Measurements from ENCODE around the gene PARP3. TPM values are rescaled to one million over a fixed set of nuclear protein-coding genes. Genes with fewer than 3 reads are reported as not detected.

Gene PARP3
- total RNA-seq, 2 donors from 2014 or later, result 22.0 to 45.9 TPM

DNA sequence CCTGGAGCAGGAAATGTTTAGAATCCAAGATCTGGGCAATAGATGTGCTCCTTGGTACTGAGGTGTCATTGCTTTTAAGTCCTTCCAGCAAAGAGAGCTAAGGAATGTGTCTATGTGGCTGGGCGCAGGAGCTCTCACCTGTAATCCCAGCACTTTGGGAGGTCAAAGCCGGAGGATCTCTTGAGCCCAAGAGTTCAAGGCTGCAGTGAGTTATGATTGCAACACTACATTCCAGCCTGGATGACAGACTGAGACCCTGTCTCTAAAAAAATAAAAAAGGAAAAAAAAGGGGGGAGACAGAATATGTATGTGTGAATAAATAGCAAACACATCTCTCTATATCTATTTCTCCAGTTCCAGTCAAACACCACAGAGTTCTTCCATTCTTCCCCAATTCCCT, 8.7 kb downstream of the PARP3 start:
- no peak overlapping the region for H3K27ac ChIP-seq
- no peaks in the 10 kb centered on the region for H3K9me3 ChIP-seq
- DNase-seq (ENCODE audit: low spot score), result no peak
- no peaks in the 10 kb centered on the region for H3K27me3 ChIP-seq (replicated peaks; ENCODE audit: insufficient read depth)
- H3K36me3 ChIP-seq, result no peaks in the 10 kb centered on the region
- WGBS, result 90% methylated on average over 2 of the region's 2 CpGs
- TF ChIP-seq POLR2AphosphoS5 (IDR thresholded peaks at IDR 0.05), result no peak
- TF ChIP-seq, protein P1, sequence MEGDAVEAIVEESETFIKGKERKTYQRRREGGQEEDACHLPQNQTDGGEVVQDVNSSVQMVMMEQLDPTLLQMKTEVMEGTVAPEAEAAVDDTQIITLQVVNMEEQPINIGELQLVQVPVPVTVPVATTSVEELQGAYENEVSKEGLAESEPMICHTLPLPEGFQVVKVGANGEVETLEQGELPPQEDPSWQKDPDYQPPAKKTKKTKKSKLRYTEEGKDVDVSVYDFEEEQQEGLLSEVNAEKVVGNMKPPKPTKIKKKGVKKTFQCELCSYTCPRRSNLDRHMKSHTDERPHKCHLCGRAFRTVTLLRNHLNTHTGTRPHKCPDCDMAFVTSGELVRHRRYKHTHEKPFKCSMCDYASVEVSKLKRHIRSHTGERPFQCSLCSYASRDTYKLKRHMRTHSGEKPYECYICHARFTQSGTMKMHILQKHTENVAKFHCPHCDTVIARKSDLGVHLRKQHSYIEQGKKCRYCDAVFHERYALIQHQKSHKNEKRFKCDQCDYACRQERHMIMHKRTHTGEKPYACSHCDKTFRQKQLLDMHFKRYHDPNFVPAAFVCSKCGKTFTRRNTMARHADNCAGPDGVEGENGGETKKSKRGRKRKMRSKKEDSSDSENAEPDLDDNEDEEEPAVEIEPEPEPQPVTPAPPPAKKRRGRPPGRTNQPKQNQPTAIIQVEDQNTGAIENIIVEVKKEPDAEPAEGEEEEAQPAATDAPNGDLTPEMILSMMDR (IDR thresholded peaks at IDR 0.05), result no peak
- no peak for TF ChIP-seq POLR2A (IDR thresholded peaks at IDR 0.05)
- intact Hi-C loops (cut with DNase I), result no loop called here
- peaks cover under 1% of the 10 kb centered on the region for H3K4me1 ChIP-seq (replicated peaks)
- no peak overlapping the region for H3K4me3 ChIP-seq

DNA sequence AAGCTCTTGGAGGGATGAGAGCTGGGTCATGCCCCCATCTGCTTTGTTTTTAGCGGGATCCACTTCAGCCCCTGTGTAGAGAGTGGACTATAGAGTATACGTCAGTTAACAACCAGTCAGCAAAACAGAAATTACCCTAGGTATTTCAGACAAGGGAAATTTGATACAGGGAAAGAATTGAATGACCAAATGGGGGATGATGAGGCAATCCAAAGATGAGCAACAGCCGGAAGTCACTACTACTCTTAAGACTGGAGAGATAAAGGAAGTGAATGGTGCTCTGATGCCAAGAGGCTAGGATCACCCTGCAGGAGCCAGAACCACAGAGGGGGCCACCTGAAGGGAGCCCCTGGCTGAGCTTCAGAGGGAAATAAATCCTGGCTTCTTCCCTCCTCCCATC, 11.3 kb downstream of the PARP3 start:
- Histone ChIP-seq H3K36me3 (no peaks in the 10 kb centered on the region), H3K4me3 (no peak overlapping the region), H3K27ac (no peak overlapping the region), H3K27me3 (replicated peaks; ENCODE audit: insufficient read depth) (no peaks in the 10 kb centered on the region), H3K9me3 (no peaks in the 10 kb centered on the region), H3K4me1 (replicated peaks) (peaks cover 8% of the 10 kb centered on the region)
- TF ChIP-seq, protein P1 (IDR thresholded peaks at IDR 0.05), result no peak
- no peak for TF ChIP-seq POLR2AphosphoS5 (IDR thresholded peaks at IDR 0.05)
- no peak for TF ChIP-seq POLR2A (IDR thresholded peaks at IDR 0.05)
- 67% methylated on average over 3 of the region's 3 CpGs for WGBS
- intact Hi-C loops (cut with DNase I), result no loop called here
- DNase-seq (ENCODE audit: low spot score), result no peak

DNA sequence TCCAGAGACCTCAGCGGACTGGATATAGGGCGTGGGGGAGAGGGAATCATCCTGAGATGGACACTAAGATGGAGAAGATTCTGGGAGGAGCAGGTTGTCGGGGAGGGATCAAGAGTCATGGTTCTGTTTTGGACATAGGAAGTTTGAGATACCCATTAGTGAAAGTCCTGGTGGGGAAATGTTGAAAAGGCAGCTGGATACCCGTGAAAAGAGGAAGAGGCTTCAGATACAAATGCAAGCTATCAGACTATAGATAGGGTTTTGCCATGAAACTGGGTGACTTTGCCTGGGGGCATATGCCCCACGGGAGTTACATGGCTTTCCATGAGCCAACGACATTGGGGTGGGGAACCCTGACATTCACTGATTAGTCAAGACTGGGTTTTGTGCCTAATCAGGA, 11.9 kb downstream of the PARP3 start:
- H3K4me3 ChIP-seq, result no peak overlapping the region
- H3K27ac ChIP-seq, result no peak overlapping the region
- H3K27me3 ChIP-seq (replicated peaks; ENCODE audit: insufficient read depth), result no peaks in the 10 kb centered on the region
- H3K9me3 ChIP-seq, result no peaks in the 10 kb centered on the region
- H3K4me1 ChIP-seq (replicated peaks), result peaks cover 8% of the 10 kb centered on the region
- DNase-seq (ENCODE audit: low spot score), result no peak
- H3K36me3 ChIP-seq, result no peaks in the 10 kb centered on the region
- 83% methylated on average over 6 of the region's 6 CpGs for WGBS
- intact Hi-C loops (cut with DNase I), result no loop called here
- no peak for TF ChIP-seq POLR2A (IDR thresholded peaks at IDR 0.05)
- TF ChIP-seq, protein P1 (IDR thresholded peaks at IDR 0.05), result no peak
- no peak for TF ChIP-seq POLR2AphosphoS5 (IDR thresholded peaks at IDR 0.05)

DNA sequence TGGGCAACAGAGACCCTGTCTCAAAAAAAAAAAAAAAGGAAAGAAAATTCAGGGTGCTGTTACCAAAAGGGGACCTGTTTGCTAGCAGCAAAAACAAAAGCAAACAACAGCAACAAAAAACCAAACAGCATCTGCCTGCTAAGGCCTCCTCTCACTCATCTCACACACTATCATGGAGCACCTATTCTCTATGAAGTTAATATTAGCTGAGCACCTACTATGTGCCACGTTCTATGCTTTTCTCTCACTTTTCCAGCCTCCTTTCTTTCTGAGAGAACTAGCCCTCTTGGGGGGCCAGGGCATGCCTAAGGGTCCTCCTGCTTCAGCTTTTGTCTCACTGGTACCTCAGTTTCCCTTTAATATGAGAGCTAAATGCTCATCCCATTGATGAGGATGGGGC, 12.6 kb downstream of the PARP3 start:
- TF ChIP-seq POLR2A (IDR thresholded peaks at IDR 0.05), result no peak
- TF ChIP-seq, protein P1 (IDR thresholded peaks at IDR 0.05), result no peak
- no peak for TF ChIP-seq POLR2AphosphoS5 (IDR thresholded peaks at IDR 0.05)
- no peak overlapping the region for H3K4me3 ChIP-seq
- H3K4me1 ChIP-seq (replicated peaks), result peaks cover 8% of the 10 kb centered on the region
- no peak overlapping the region for H3K27ac ChIP-seq
- DNase-seq (ENCODE audit: low spot score), result no peak
- no peaks in the 10 kb centered on the region for H3K9me3 ChIP-seq
- intact Hi-C loops (cut with DNase I), result no loop called here
- no peaks in the 10 kb centered on the region for H3K27me3 ChIP-seq (replicated peaks; ENCODE audit: insufficient read depth)
- 74% methylated on average over 1 of the region's 1 CpG for WGBS
- no peaks in the 10 kb centered on the region for H3K36me3 ChIP-seq

DNA sequence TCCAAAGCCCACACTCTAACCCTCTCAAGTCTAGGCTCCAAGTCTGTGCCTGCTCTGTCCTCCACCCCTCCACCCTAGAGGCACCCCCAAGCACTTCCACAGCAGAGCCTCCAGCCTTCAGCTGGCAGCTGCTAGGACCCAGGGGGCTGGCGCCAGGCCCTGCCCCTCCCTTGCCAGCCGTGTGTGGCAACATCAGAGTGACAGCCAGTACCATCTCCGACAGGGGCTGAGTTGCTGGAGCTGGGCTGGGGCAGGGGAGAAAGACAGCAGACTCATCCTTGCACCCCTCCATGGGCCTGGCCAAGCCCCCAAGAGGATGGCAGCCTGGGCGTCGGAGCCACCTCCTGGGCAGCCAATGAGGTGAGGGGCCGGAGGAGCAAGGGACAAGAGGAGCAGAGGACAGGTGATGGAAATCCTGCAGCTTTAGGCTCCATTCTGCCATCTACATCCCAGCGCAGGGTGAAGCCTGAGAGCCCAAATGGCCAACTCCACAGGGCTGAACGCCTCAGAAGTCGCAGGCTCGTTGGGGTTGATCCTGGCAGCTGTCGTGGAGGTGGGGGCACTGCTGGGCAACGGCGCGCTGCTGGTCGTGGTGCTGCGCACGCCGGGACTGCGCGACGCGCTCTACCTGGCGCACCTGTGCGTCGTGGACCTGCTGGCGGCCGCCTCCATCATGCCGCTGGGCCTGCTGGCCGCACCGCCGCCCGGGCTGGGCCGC, 13.2 kb downstream of the PARP3 start, which contains the start of gene GPR62:
TSS of gene GPR62 (plus strand) at position 207 of the 718 bp plus-strand sequence. CDS start at position 479, 272 bp downstream.
- peak within 1 kb of the TSS; percentile 69 to 73 for H3K27ac ChIP-seq
- H3K27me3 ChIP-seq (replicated peaks; ENCODE audit: insufficient read depth), result no peaks in the 10 kb centered on the region
- peak within 1 kb of the TSS; percentile 29 to 35 for H3K4me3 ChIP-seq
- no peak for TF ChIP-seq POLR2AphosphoS5 (IDR thresholded peaks at IDR 0.05)
- H3K9me3 ChIP-seq, result no peaks in the 10 kb centered on the region
- 39% methylated on average over 31 of the region's 33 CpGs for WGBS
- peaks cover 8% of the 10 kb centered on the region for H3K4me1 ChIP-seq (replicated peaks)
- DNase-seq (ENCODE audit: low spot score), result no peak
- H3K36me3 ChIP-seq, result no peaks in the 10 kb centered on the region
- intact Hi-C loops (cut with DNase I), result no loop called here

Data from prostate gland (tissue), 2 donors.